Stimulated activated CD4-positive, alpha-beta T cell treated with anti-CD3 and anti-CD28 coated beads, TNF-alpha, amount 100 ng/mL, for 1 hour (primary cell): ENCODE measurements around the gene PPHLN1.

ENCODE experiments used
- DNase-seq, 3 donors: peaks; one replicate each; pipeline ENCODE4 v3.0.0-alpha.2; 2020; ENCODE audit warnings: low read depth in 3 of 3, low spot score in 1 of 3

The PPHLN1 gene

GRCh38 chr12:42477941-42478340 is 152.0 kb downstream of the PPHLN1 start:
- no peak for DNase-seq

GRCh38 chr12:42481368-42481767 is 155.4 kb downstream of the PPHLN1 start:
- no peak for DNase-seq

- DNase-seq, result no peak
Measured at GRCh38 chr12:42482041-42482747, 156.2 kb downstream of the PPHLN1 start.

GRCh38 chr12:42482748-42483520 is 157.0 kb downstream of the PPHLN1 start:
- peak in 1 of 3 donors; percentile 53 for DNase-seq

- no peak for DNase-seq
Measured at GRCh38 chr12:42483521-42483790, 157.5 kb downstream of the PPHLN1 start.

DNA sequence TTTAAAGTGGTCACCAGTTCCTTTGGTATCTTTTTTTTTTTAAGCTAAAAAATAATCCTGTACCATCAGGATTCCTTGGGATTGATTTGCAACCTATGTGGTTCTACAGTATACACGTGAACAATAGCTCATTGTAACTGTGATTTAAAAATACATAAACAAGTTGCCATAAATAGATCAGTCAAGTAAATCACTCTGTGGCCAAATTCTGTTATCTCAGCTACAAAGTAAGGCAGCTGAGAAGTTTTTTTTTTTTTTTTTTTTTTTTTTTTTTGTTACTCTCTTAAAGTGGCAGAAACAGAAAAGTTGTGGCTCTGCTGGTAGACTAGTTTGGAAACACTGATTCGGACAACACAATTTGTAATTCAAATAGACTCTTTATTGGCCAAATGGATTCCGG is 159.0 kb downstream of the PPHLN1 start:
- no peak for DNase-seq

DNA sequence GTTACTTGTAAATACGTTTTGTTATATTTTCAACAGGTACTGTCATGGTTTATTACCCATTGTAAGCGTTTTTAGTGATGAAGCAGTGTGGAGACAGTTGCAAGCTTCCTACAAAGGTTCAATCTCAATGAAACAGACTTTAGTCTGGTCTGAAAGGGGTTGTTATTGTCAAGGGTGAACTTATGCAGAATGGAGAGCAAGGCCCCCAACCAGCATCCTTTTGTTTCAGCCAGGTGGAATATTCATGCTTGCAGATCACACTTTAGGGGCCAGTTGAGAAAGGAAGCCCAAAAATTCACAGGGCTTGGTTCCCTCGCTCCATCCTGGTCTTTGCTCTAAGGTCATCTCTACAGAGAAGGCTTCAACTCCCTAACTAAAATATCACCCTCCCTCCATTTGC is 159.9 kb downstream of the PPHLN1 start:
- DNase-seq, result no peak

GRCh38 chr12:42486407-42486806 is 160.4 kb downstream of the PPHLN1 start:
- DNase-seq, result no peak

DNA sequence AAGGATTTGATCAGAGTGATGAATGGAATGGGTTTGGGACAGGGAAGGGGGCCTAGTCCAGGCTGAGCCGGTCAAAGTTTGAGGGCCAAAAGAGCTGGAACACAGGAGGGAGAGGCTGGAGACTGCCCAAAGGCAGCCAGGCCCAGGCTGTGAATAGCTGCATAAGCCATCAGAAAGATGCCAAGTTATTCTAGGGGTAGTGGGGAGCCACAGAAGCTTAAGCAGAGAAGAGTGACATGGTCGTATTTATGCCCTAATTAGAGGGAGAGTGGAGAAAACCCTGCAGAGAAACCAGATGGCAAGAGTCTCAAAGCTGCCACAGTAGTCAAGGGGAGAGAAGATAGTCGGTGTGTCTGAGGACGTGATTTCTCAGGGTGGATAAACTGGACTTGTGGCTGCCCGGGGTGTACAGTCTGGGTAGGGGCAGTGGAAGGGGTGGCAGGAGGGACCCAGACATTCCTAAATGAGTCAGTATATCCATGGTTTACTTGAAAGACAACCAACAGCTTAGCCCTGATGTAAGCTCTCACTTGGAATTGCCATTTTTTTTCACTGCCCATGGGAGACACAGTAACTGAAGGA is 164.4 kb downstream of the PPHLN1 start:
- no peak for DNase-seq
